Neuronal stem cell (in vitro differentiated cells): Measurements from ENCODE around the gene DLX2.

Experiments
- DNase-seq: peaks from one replicate; pipeline ENCODE4 v3.0.0-alpha.2; 2013; ENCODE audit warnings: low spot score
- H2AFZ ChIP-seq: one replicate; pipeline ENCODE4 v1.6.1; 2013; ENCODE audit warnings: mild to moderate bottlenecking, low read length, inconsistent platforms
- H2AK5ac ChIP-seq: 2 replicates; pipeline ENCODE4 v1.6.1; 2013; ENCODE audit warnings: low read depth, mild to moderate bottlenecking, inconsistent platforms, low read length, moderate library complexity, mixed read lengths
- H2BK120ac ChIP-seq: 2 replicates; pipeline ENCODE4 v1.6.1; 2013; ENCODE audit warnings: low read depth, mild to moderate bottlenecking, inconsistent platforms, low read length, moderate library complexity, mixed read lengths
- H2BK12ac ChIP-seq: one replicate; pipeline ENCODE4 v1.6.1; 2013; ENCODE audit warnings: low read length, inconsistent platforms
- H2BK15ac ChIP-seq: 2 replicates; pipeline ENCODE4 v1.6.1; 2013; ENCODE audit warnings: mild to moderate bottlenecking, low read length, inconsistent platforms, mixed read lengths
- H2BK5ac ChIP-seq: one replicate; pipeline ENCODE4 v1.6.1; 2013; ENCODE audit warnings: inconsistent platforms, mild to moderate bottlenecking, low read length, moderate library complexity
- H3K14ac ChIP-seq: one replicate; pipeline ENCODE4 v1.6.1; 2013; ENCODE audit warnings: low read length, inconsistent platforms
- H3K18ac ChIP-seq: 2 replicates; pipeline ENCODE4 v1.6.1; 2013; ENCODE audit warnings: low read length, inconsistent platforms
- H3K23ac ChIP-seq: 2 replicates; pipeline ENCODE4 v1.6.1; 2013; ENCODE audit warnings: low read depth, mild to moderate bottlenecking, mixed read lengths, low read length, inconsistent platforms; ENCODE audit not compliant: poor library complexity
- H3K27ac ChIP-seq: replicated peaks from 3 replicates; pipeline ENCODE4 v1.5.1; 2013; ENCODE audit warnings: low read length, inconsistent platforms
- H3K27me3 ChIP-seq, 3 experiments: 2 replicates each; pipeline ENCODE4 v1.6.1; 2013; ENCODE audit warnings: low read length in 3 of 3, mild to moderate bottlenecking in 2 of 3, inconsistent platforms in 1 of 3, low read depth in 1 of 3, mixed read lengths in 1 of 3, moderate library complexity in 1 of 3; ENCODE audit not compliant: control insufficient read depth in 3 of 3, insufficient read depth in 3 of 3
- H3K36me3 ChIP-seq, 2 donors: replicated peaks in 1 of 2; 2 replicates each; pipeline ENCODE4 v1.6.1; 2013; ENCODE audit warnings: low read length in 2 of 2; ENCODE audit not compliant: control insufficient read depth in 2 of 2, insufficient read depth in 2 of 2
- H3K4ac ChIP-seq: 2 replicates; pipeline ENCODE4 v1.6.1; 2013; ENCODE audit warnings: inconsistent platforms, mild to moderate bottlenecking, low read length, moderate library complexity
- H3K4me1 ChIP-seq, 2 donors: 1 replicate in 1 of 2; 2 replicates in 1 of 2; pipeline ENCODE4 v1.6.1; 2013; ENCODE audit warnings: low read length in 2 of 2, low read depth in 1 of 2; ENCODE audit not compliant: control insufficient read depth in 2 of 2, insufficient read depth in 1 of 2
- H3K4me2 ChIP-seq: one replicate; pipeline ENCODE4 v1.6.1; 2013; ENCODE audit warnings: mild to moderate bottlenecking, low read length, inconsistent platforms; ENCODE audit not compliant: insufficient read depth, poor library complexity, severe bottlenecking
- H3K4me3 ChIP-seq, 2 donors: 2 replicates each; pipeline ENCODE4 v1.5.1; 2013; ENCODE audit warnings: low read length in 2 of 2, mild to moderate bottlenecking in 2 of 2, inconsistent platforms in 1 of 2, moderate library complexity in 1 of 2
- H3K79me1 ChIP-seq: one replicate; pipeline ENCODE4 v1.6.1; 2013; ENCODE audit warnings: low read depth, mild to moderate bottlenecking, inconsistent platforms, low read length, moderate library complexity
- H3K9ac ChIP-seq: one replicate; pipeline ENCODE4 v1.6.1; 2013; ENCODE audit warnings: mild to moderate bottlenecking, low read depth, low read length, inconsistent platforms; ENCODE audit not compliant: poor library complexity
- H3K9me3 ChIP-seq, 2 donors: replicated peaks in 1 of 2; 2 replicates each; pipeline versions ENCODE3 to v1.6.1; 2013; ENCODE audit warnings: low read length in 2 of 2, mild to moderate bottlenecking in 2 of 2, inconsistent platforms in 1 of 2, low read depth in 1 of 2, mixed read lengths in 1 of 2, moderate library complexity in 1 of 2; ENCODE audit not compliant: control insufficient read depth in 2 of 2, insufficient read depth in 1 of 2
- H4K8ac ChIP-seq: one replicate; pipeline ENCODE4 v1.6.1; 2013; ENCODE audit warnings: low read depth, mild to moderate bottlenecking, inconsistent platforms, low read length, moderate library complexity
- H4K91ac ChIP-seq: one replicate; pipeline ENCODE4 v1.6.1; 2013; ENCODE audit warnings: low read length, low read depth, mild to moderate bottlenecking, inconsistent platforms; ENCODE audit not compliant: poor library complexity
- WGBS, 2 donors: extraction: QIAGEN DNeasy Blood & Tissue Kit; methylation state at CpG; one replicate each; pipeline ENCODE4 v1.1.7; 2013; ENCODE audit warnings: missing lambda C conversion rate in 2 of 2, mixed read lengths in 1 of 2; ENCODE audit not compliant: insufficient read length in 2 of 2, insufficient replicate concordance in 1 of 2; ENCODE audit errors: extremely low coverage in 2 of 2; 5-methylcytosine and 5-hydroxymethylcytosine counted together

The DLX2 gene

DNA sequence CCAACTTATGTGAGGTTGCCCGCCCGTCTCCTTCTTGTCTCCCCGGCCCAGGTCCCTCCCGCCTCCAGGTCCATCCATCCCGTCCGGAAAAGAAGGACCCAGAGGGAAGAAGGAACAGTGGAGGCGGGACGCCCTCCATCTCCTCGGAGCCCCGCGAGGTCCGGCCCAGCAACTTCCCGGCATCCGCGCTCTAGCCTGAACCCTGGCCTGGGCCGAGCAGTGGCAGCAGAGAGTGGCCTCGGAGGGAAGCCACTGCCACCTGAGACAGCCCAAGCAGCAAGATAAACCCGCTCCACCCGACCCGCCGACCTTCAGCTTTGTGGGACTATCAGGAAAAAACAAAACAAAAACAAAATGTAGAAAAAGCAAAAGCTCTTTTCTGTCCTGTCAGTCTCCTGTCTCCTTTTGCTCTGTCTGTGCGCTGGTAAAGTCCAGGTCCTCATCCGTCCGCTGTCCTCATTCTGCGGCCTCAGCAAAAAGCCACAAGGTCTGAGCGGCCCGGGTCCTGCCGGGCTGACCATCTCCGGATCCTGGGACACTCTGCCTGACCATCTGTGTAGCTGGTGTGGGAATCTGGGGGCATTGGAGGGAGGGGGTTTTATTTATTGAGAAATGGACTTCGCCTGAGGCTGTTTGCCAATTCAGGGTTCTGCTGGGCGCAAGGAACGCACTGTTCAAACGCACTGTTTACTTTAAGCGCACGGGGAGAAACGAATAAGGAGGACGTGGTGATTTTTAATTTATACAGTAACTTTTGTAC, 14.3 kb downstream of the DLX2 start:
- Histone ChIP-seq H3K4me2 (no peak overlapping the region), H3K18ac (peak overlapping the region; percentile 86), H2AFZ (peak overlapping the region; percentile 99), H2BK12ac (no peak overlapping the region), H2BK120ac (no peak overlapping the region), H2AK5ac (peak overlapping the region; percentile 51), H3K36me3 (no peaks in the 10 kb centered on the region), H3K23ac (no peak overlapping the region), H4K91ac (no peak overlapping the region), H3K4me1 (peaks cover 12 to 23% of the 10 kb centered on the region in 2 donors), H3K27ac (no peak overlapping the region), H3K14ac (no peak overlapping the region), H3K27me3 (peaks cover 55 to 96% (median 90%) of the 10 kb centered on the region in 3 experiments), H3K4me3 (no peak overlapping the region), H2BK15ac (peak overlapping the region; percentile 52), H4K8ac (no peak overlapping the region), H3K9ac (no peak overlapping the region), H3K79me1 (no peaks in the 10 kb centered on the region), H3K4ac (no peak overlapping the region), H2BK5ac (no peak overlapping the region), H3K9me3 (no peaks in the 10 kb centered on the region)
- no CpG with 5 or more reads among the region's 37 CpGs for WGBS, 2 donors
- DNase-seq: peak; percentile 41

GRCh38 chr2:172087780-172088244, 14.9 kb downstream of the DLX2 start:
- Histone ChIP-seq H2AFZ (peak overlapping the region; percentile 99), H3K14ac (peak overlapping the region; percentile 85), H3K79me1 (no peaks in the 10 kb centered on the region), H3K27ac (no peak overlapping the region), H2BK15ac (peak overlapping the region; percentile 52), H3K27me3 (peaks cover 59 to 96% (median 90%) of the 10 kb centered on the region in 3 experiments), H3K18ac (peak overlapping the region; percentile 86), H3K4ac (no peak overlapping the region), H4K8ac (no peak overlapping the region), H2BK12ac (no peak overlapping the region), H2AK5ac (peak overlapping the region; percentile 51), H3K4me1 (peaks cover 12 to 23% of the 10 kb centered on the region in 2 donors), H3K4me3 (no peak overlapping the region), H3K4me2 (peak overlapping the region; percentile 51), H2BK120ac (no peak overlapping the region), H3K9me3 (no peaks in the 10 kb centered on the region), H3K36me3 (no peaks in the 10 kb centered on the region), H4K91ac (no peak overlapping the region), H2BK5ac (no peak overlapping the region), H3K9ac (peak overlapping the region; percentile 51), H3K23ac (no peak overlapping the region)
- no CpG with 5 or more reads among the region's 23 CpGs for WGBS, 2 donors
- DNase-seq: peak; percentile 27

GRCh38 chr2:172087207-172087779, 15.4 kb downstream of the DLX2 start:
- Histone ChIP-seq H4K8ac (no peak overlapping the region), H3K27me3 (peaks cover 61 to 96% (median 90%) of the 10 kb centered on the region in 3 experiments), H2AFZ (peak overlapping the region; percentile 99), H3K4me2 (peak overlapping the region; percentile 51), H3K14ac (peak overlapping the region; percentile 85), H2AK5ac (peak overlapping the region; percentile 51), H2BK12ac (no peak overlapping the region), H4K91ac (no peak overlapping the region), H2BK120ac (no peak overlapping the region), H3K27ac (no peak overlapping the region), H3K9ac (peak overlapping the region; percentile 32), H3K36me3 (no peaks in the 10 kb centered on the region), H3K23ac (no peak overlapping the region), H3K79me1 (no peaks in the 10 kb centered on the region), H3K9me3 (peaks cover 1 to 2% of the 10 kb centered on the region in 2 donors), H3K18ac (peak overlapping the region; percentile 86), H3K4me1 (peaks cover 12 to 23% of the 10 kb centered on the region in 2 donors), H3K4ac (no peak overlapping the region), H2BK15ac (peak overlapping the region; percentile 52), H3K4me3 (no peak overlapping the region), H2BK5ac (no peak overlapping the region)
- no peak for DNase-seq
- no CpG with 5 or more reads among the region's 31 CpGs for whole genome bisulfite sequencing, 2 donors
